ENCODE measurements around the gene MAP3K1.
A peak's percentile ranks its signal among the peaks of the same experiment; 100 is the strongest.
"Not testable (repeated sequence)": the region's sequence is repeated elsewhere in the genome, so short reads cannot be mapped to it uniquely, and the experiment has no call there.

Gene MAP3K1

DNA sequence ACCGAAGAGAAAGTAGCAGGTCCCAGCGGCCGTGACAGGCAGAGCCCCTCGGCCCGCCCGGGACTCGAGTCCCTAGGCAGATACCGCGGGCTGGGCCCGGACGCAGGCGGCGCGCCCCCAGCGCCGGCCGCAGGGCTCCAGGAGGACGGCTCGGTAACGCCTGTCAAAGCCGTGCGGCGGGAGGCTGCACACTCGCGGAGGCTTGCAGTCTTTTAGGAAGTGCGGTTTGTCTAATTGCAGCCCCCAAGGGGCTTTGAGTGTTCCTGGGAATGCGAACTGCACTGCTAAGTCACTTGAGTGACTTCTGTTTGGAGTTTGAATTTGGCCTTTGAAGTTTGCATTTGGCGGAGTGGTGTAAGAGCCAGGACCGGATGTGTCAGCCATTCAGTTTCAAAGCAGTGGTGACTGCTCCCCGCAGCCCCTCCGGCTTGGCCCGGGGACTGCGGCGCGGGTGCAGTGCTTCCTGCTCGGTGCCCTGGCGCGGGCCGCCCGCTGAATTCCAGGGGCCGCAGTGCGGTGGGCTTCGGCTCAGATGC lies 1.3 kb downstream of the MAP3K1 start:
- DNase-seq = peak in 12 of 14 donors; percentile 17 to 77 (median 60)

DNA sequence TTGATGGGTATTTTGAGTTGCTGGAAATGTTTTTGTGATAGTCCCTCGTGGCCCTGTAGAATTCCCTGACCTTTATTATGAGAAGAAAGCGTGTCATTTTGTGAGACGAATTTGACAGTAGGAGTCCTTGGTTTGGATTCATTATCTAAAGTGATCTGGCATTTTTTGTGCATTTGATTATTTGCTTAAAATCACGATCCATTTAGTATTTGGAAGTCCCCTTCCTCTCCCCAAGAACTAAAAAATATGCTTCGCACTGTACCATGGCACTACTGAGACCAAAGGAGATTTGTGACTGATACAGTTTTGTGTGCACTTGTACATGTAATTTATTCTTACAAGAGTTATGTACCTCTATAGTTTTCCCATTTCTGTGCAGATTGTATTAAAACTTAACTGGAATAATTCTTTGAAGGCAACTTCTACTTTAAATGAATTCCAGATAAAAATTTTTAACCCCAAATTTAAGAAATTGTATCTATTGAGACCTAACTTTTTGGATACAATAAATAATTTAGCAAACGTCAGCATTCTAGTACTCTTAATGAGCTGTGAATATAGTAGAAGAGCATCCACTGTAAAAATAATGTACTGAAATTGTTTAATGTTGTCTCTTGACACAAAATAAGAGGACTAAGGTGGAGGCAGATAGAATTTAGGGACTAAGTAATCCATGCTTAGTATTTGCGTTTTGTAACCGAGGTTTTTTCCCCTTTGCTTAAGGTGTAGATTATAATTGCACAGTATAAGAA lies 2.1 kb downstream of the MAP3K1 start:
- DNase-seq = no peak

DNA sequence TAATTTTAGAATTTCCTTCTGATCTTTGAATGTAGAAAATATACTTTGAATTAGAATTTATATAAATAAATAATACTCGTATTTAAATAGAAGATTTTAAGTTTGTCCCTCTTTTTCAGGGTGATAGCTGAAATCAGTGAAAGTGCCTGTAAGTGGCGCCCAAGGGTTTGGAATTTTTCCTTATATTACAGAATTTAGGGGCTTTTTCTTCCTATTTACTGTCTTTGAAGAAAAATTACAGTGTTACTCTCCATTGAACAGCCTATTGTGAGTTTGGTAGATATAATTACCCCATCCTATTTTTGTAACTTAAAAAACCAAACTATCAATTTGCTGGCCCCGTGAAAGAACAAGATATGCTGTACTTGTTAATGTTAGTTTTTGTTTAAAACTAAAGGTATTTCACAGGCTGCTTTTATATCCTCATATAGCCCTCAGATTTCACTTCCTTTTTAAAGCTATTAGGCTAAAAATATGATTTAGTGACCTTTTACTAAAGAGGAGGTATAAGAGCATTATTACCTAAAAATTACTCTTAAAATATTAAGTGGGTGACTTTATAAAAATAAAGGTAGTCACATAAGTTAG lies 3.2 kb downstream of the MAP3K1 start:
- no peak for DNase-seq

DNA sequence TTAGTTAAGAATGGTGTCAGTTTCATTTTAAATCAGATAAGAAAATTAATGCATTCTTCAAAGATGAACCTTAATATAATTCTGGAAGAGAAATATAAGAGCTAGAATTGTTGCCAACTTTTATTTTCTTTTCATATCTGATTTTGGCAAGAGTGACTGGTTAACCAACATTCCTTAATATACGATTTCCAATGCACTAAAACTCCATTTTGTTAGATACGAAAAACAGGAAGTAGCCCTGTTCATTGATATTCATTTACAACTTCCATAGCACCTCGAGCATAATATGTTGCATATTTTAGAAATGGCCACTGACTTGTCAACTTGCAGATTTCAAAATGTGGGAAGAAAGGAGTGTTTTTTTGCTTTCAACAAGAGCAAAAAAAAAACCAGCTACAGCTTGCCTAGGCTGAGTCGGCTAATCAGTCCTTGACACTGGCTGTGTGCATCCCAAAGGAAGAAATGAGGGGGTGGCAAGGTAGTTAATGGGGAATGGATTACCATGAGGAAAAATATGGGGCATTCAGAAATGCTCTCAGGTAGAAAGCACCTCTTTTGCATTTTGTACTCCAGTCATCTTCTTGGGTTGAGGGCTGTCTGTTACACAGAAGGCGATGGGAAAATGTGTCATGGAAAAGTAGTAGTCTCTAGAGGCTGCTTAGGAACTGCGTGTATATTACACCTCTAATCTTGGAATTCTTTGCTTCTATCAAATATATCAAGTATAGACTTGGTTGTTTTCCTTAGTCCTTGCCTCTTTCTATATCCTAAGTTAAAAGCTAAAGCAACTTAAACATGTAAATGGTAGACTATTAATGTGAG lies 3.9 kb downstream of the MAP3K1 start:
- DNase-seq = no peak

DNA sequence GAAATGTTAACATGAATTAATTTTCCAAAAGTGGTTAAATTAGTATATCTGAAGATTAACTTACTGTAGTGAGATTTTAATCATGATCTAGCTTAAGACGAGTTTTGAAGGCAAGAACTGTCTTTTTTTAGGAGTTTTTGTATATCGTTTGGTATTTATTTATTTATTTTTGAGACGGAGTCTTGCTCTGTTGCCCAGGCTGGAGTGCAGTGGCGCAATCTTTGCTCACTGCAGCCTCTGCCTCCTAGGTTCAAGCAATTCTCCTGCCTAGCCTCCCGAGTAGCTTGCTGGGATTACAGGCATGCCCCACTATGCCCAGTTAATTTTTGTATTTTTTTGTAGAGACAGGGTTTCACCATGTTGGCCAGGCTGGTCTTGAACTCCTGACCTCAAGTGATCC lies 6.5 kb downstream of the MAP3K1 start:
- DNase-seq = not testable (repeated sequence)

DNA sequence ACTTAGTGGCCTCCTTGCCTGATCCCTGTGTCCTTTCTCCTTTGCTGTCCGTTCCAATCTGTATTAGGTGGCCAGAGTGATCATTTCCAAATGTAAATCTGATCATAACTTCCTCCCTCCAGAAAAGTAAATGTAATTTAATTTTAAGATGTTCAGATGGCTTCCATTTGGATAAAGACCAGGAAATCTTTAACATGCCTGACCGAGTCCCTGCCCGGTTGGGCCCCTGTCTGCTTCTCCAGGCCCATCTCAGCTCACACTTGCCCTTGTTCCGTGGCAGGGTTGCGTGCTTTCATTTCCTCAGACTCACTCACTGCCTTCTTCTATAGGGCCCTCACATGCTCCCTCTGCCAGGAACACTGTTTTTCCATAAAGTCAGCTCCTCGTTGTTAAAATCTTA lies 7.6 kb downstream of the MAP3K1 start:
- DNase-seq = no peak

DNA sequence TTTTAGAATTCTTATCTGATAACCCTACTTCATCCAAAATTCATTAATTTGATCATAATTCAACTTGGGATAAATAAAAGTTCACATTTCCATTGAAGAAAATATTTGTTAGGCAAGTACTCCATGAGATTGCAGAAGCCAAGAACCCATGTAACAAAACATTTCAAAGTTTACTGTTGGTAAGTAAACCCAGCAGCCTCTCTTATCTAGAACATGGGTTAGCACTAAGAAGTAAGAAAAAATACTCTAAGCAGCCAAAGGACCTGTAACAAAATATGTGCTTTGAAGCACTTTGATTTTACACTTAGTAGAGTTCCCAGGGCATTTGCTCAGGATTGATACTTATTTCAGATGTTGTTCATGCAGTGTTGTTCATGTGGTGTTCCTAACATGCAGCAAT lies 8.7 kb downstream of the MAP3K1 start:
- no peak for DNase-seq

DNA sequence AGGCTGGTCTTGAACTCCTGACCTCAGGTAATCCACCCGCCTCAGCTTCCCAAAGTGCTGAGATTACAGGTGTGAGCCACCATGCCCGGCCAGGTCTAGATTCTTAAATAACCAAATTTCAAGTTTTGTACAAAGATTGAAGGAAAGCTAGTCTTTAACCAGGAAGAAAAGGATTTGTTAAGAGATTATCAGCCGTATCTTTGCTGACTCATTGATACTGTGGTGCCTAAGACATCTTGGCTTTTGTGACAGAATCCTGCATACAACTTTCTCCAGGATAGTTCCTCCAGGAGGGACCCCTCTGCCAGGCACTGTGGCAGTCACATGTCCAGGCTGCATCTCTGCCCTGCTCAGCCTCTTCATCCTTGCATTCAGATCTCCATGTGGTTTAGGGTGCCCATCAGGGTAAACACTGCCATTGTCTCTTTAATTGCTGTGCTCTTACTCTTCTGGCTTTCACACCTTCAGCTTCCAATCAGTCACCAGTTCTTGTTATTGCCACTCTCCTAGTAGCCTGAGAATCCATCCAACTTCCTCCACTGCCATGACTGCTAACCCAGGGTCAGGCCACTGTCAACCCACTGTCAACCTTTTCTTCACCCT lies 10.0 kb downstream of the MAP3K1 start:
- no peak for DNase-seq

DNA sequence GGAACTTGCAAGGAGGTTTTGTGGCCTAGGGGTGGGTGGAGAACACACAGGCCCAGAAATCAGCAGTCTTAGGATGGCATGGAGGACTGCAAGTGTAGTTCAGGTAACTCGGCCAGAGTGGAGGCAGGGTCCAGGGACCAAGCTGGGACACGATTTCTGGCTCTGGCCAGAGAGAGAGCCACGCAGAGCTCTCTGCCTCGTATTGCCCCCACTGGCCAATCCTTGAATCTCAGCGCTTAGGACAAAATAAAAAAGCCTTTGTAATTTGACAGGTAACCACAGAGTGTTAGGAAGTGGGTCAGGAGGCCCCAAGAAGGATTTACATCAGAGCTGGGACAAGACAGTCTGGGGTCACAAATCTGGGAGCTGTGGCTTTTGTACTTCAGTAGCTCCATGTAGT lies 11.7 kb downstream of the MAP3K1 start:
- DNase-seq = peak in 1 of 14 donors; percentile 3

DNA sequence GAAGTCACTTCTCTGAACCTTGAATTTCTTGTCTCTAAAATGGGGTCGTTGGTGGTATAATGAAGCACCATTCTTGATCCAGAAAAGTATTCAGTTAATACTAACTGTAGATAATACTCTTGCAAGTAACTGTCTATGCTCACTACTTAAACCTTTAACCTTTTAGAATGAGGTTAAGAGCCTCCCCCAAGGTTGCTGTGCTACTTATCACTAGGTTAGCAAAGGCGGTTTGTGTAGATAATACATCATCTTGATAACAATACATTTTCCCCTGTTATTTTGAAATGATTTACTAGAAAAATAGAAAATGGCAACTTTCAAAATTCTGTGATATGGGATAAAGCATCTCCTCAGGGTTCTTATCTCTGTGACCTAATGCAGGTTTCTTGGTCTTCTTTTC lies 12.6 kb downstream of the MAP3K1 start:
- DNase-seq = no peak

DNA sequence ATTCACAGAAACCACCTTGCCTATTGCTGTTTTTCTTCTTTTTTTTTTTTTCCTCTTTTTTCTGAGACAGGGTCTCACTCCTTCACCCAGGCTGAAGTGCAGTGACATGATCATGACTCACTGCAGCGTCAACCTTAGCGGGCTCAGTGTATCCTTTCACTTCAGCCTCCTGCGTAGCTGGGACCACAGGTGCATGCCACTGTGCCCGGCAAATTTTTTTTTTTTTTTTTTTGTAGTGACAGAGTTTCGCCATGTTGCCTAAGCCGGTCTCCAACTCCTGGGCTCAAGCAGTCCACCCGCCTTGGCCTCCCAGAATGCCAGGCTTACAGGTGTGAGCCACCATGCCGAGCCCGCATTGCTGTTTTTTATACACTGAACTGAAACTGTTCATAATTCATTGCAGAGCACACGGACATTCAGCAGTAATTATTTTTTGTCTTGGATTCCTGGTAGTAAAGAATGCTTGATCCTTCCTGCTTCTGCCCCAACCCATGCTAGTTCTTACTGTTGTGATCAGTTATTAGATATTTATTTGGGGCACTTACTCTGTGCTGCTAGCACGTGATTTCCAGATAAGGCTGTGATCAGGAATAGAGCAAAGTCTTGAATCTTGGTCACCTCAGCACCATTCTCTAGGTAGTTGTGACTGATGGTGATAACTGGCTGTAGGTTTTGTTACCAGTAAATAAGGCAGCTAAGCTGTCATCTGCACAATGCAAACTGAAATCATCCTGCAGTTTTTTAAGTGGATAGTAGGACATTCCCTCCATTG lies 14.0 kb downstream of the MAP3K1 start:
- DNase-seq = peak in 1 of 14 donors; percentile 15

DNA sequence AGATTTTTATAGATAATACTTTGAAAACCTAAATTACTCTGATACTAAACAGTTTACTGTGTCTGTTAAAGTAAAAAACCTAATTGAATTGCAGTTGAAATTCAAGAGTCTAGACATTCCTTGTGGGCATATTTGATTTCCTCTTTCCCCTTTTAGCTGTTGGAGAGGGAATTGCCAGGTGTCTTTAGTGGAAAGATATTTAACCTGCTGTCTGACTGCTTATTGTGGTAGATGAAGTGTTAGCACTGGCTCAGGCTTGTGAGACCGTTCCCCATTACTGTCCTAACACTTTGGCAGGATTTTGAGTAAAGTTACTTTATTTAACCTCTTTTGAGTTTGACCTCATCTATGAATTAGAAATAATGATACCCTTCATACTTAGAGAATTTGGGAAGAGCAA lies 16.4 kb downstream of the MAP3K1 start:
- no peak for DNase-seq

DNA sequence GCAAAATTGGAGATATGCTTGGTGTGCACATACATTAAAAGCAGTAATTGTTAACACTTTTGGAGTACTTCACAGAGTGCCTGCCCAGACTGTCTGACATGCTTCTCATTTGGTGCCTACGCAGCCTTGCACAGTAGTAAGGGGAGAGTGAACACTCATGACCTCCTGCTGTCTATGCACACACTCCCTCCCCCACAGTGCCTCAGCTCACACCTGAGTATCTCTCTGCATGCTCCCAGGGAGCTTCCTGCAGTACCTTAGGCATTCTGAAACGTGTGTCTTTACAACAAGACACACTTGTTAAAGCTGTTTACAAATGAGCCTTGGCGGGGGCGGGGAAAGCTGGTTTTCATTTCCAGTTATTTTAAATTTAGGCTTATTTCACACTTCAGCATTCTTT lies 18.0 kb downstream of the MAP3K1 start:
- DNase-seq = no peak

DNA sequence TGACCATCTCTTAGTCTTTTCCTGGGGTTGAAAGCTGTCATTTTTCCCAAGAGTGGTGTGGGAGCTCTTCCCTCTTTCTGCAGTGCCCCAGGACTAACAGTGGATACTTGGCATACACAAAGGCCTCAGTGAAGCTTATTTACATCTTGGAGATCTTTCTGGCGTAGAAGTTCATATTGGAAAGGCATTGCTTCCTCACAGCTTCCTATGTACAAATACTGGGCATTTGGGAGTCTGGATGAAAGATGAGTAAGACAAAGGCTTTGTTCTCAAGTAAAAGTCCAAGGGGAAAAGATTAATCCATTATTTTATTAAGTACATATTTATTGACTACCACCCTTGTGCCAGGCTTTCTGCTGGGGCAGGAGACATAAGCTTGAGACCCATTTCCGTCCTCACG lies 22.0 kb downstream of the MAP3K1 start:
- no peak for DNase-seq

DNA sequence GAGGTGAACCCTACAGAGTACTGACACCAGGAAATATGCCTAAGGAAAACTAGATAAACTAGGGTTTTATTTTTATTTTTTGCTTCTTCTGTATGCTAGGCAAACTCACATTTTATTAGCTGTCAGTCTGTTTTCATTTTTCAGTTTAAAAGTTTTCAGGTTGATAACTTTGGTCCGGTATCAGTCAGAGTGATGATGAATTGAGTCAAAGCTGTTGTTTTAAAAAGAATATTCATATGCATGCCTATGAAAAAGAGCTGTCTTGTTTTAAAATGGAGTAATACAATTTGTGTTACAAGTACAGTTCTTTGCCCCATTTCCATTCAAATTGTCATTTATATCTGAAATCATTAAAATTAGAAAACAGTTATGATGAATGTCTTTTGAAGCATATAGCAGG lies 22.6 kb downstream of the MAP3K1 start:
- DNase-seq = no peak

DNA sequence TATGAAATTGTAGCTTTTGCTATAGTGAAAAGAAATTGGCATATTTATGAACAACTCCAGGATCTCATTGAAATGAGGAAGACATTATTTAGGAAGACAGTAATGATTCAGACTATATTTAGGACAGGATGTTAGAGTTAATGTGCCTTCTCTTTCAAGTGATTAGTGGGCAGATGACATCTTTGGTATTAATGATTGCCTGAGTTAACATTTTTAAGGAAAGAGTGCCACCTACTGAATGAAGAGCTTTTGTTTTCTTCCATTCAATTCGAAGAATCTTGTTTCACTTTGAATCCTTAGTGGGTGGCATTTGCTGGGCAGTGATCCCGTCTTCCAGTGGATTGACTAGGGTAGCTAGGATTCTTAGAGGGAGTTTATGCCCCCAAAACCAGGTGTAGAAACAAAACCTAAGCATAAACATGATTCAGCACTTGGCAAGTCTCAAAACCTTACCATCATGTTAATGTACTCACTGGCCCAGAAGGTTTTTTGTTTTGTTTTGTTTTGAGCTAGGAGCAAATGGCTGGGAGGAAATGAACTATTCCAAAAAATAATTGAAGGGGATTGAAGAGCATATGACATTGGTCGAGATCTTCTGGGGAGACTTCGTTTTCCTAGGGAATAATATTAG lies 23.2 kb downstream of the MAP3K1 start:
- DNase-seq = peak in 2 of 14 donors; percentile 15 to 40

DNA sequence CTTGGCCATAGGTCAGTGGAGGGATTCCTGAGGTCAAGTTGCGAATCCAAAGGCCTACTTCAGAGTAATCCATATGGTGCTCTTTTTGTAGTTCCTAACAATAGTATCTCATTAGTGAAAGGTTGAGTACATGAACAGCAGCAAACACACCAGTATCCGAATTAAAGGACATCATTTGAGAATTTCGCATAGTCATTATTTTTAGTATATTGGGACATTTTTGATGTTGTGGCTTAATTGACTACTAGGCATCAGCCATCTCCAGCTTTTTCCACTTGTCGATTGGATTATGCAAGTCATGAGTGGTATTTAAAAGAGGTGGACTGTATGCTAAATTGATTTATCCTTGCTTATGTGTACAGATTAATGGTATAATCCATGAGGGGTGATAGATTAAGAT lies 23.7 kb downstream of the MAP3K1 start:
- DNase-seq = no peak

DNA sequence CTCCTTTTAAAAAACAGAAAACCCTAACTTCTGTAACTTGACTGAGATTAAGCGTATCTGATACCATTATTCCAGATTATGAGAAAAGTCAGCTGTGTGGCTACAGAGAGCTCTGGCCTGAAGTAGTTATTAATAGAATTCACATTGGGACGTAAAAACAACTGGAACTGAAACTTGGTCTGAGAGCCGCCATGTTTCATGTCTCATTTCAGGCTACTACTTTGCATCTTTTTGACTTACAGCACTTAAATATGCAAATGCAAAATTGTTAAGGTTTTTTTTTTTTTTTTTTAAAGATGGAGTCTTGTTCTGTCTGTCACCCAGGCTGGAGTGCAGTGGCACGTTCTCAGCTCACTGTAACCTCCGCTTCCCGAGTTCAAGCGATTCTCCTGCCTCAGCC lies 25.2 kb downstream of the MAP3K1 start:
- no peak for DNase-seq

DNA sequence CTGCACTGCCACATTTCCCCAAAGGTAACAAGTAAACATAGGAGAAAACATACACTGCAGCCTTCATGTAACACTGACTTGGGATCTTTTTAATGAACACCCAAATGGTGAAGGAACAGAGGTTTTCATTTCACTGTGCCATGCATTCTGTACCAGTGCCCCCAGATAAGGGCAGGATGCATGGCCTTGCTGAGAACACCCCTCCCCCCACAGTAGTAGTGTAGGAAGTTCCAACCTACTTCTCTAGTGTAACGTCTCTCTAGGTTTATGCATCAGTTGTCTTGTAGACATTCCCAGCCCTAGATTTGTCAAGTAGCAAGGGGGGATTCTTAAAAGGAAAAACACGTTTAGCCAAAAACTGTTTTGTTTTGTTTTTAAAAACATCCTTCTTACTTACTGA lies 29.9 kb downstream of the MAP3K1 start:
- DNase-seq = no peak

DNA sequence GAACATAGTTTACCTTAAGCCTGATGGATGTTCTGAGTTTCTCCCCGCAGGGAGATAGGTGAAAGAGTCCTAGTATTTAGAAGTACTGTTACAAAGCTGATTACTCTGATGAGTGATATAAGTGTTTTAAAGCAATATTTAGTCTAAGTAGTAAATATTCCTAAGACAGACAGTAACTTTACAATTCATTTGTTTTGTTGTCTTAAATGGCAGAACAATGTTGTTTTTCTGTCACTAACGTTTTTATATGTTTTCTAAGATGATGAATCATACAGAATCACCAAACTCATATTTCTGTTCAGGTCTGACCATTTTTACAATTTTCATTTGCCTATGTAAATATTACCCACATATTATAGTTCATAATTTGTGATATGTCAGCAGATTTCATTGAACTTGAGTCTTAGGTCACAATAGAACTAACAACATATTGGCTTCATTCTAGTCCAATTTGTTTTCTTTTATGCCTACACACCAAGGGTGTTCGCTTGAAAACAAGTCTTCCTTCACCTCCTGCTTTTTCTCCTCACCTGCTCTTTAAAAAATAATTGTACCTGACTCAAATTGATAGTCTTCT lies 30.6 kb downstream of the MAP3K1 start:
- no peak for DNase-seq

DNA sequence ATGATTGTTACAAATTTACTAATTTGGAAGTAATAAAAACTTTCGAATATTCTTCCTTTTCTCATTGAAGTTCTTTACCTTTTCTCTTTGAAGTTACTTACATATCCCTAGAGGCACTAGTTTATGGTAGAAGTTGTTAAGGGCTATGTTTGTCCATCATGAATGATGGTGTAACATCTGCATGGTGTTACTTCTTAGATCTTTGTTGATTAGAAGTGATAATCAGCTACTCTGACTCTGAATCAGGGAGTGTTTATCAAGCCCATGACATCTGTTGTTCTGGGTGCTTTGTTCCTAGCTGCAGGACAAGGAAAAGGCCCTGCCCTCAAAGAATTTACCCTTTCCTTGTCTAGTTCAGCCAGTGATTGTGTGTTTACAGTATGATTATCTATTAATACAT lies 32.9 kb downstream of the MAP3K1 start:
- DNase-seq = no peak
